Measurements from ENCODE around the gene NFE2L1.

NFE2L1 gene

DNA sequence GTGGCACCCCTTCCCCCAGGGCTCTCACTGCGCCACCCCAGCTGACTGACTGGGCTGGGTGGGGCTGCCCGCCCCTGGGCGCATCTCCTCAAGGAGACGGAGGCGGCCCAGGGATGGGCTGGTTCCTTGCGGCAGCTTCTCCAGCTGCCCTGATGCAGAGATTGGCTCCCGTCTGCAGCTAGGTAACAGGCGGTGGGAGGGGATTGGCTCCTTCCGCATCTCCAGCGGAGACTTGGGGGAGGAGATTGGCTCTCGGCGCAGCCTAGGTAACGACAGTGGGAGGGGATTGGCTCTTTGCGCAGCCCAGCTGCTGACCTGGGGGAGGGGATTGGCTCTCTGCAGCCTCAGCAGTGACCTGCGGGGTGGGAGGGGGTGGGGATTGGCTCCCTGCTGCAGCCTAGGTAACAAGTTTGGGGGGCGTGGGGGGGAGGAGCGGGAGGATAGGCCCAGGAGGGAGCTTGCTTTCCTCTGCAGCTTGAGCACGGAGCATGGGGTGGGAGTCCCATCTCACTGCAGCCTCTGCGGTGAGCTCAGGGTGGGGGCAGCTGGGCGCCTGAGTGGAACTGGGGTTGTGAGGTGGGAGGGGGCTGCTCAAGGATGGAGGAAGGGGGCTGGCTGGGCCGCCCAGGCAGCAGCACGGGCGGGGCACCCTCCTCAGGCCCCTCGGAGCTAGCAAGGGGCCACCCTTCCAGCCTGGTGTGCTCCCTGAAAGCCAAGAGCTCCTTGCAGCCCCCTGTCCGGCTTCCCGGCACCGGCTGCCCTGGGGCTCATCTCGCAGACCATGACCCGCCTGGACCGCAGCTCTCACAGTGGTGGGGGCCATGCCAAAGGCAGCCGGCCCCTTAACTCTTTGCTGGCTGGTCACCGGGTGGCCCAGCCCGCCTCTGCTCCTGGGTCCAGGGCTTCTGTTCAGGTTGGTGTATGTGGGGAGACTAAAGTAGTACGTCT lies 6.4 kb downstream of the NFE2L1 start:
- peak overlapping the region; percentile 70 for H3K18ac ChIP-seq (ENCODE audit: low read length)
- peak overlapping the region; percentile 60 for H2BK15ac ChIP-seq (ENCODE audit: low read length)
- H4K8ac ChIP-seq (ENCODE audit: low read depth, low read length): no peak overlapping the region
- peaks cover 57 to 92% of the 10 kb centered on the region in 2 donors for H3K36me3 ChIP-seq (replicated peaks in 1 of 2; ENCODE audit: control insufficient read depth in 2 of 2, insufficient read depth in 2 of 2, low read length in 2 of 2)
- WGBS, 2 donors (ENCODE audit: extremely low coverage in 2 of 2, insufficient read length in 2 of 2, insufficient replicate concordance in 1 of 2): no CpG with 5 or more reads among the region's 34 CpGs
- peak overlapping the region; percentile 43 for H2BK5ac ChIP-seq (ENCODE audit: low read length)
- H2AK5ac ChIP-seq (ENCODE audit: low read depth, low read length): peak overlapping the region; percentile 32
- peak overlapping the region; percentile 39 for H3K23ac ChIP-seq (ENCODE audit: low read depth, low read length, poor library complexity)
- no peak overlapping the region for H4K91ac ChIP-seq (ENCODE audit: low read depth, low read length, poor library complexity)
- H3K4me3 ChIP-seq (ENCODE audit: low read length in 2 of 2): peak overlapping the region; percentile 34 to 80
- H3K14ac ChIP-seq (ENCODE audit: low read length): no peak overlapping the region
- no peaks in the 10 kb centered on the region for H3K27me3 ChIP-seq (ENCODE audit: control insufficient read depth in 3 of 3, insufficient read depth in 3 of 3, low read depth in 1 of 3, low read length in 3 of 3)
- no peak overlapping the region for H3K4ac ChIP-seq (ENCODE audit: low read length)
- H3K4me2 ChIP-seq (ENCODE audit: insufficient read depth, low read length, poor library complexity, severe bottlenecking): peak overlapping the region; percentile 88
- H2BK120ac ChIP-seq (ENCODE audit: low read depth, low read length): no peak overlapping the region
- H3K4me1 ChIP-seq (ENCODE audit: control insufficient read depth in 2 of 2, insufficient read depth in 1 of 2, low read depth in 1 of 2, low read length in 2 of 2): peaks cover 26 to 50% of the 10 kb centered on the region in 2 donors
- H3K79me1 ChIP-seq (ENCODE audit: low read depth, low read length): peaks cover 14% of the 10 kb centered on the region
- no peak overlapping the region for H2AFZ ChIP-seq (ENCODE audit: low read length)
- H3K27ac ChIP-seq (replicated peaks; ENCODE audit: low read length): peak overlapping the region; percentile 62
- H3K9me3 ChIP-seq (replicated peaks in 1 of 2; ENCODE audit: control insufficient read depth in 2 of 2, insufficient read depth in 1 of 2, low read depth in 1 of 2, low read length in 2 of 2): no peaks in the 10 kb centered on the region
- H2BK12ac ChIP-seq (ENCODE audit: low read length): no peak overlapping the region
- peak overlapping the region; percentile 81 for H3K9ac ChIP-seq (ENCODE audit: low read depth, low read length, poor library complexity)
- peak; percentile 93 for DNase-seq (ENCODE audit: low spot score)

GRCh38 chr17:48055531-48056245 lies 7.5 kb downstream of the NFE2L1 start:
- peak overlapping the region; percentile 88 for H3K4me2 ChIP-seq (ENCODE audit: insufficient read depth, low read length, poor library complexity, severe bottlenecking)
- peak overlapping the region; percentile 34 to 80 for H3K4me3 ChIP-seq (ENCODE audit: low read length in 2 of 2)
- no CpG with 5 or more reads among the region's 5 CpGs for WGBS, 2 donors (ENCODE audit: extremely low coverage in 2 of 2, insufficient read length in 2 of 2, insufficient replicate concordance in 1 of 2)
- H2BK15ac ChIP-seq (ENCODE audit: low read length): no peak overlapping the region
- no peak overlapping the region for H4K8ac ChIP-seq (ENCODE audit: low read depth, low read length)
- peaks cover 63 to 94% of the 10 kb centered on the region in 2 donors for H3K36me3 ChIP-seq (replicated peaks in 1 of 2; ENCODE audit: control insufficient read depth in 2 of 2, insufficient read depth in 2 of 2, low read length in 2 of 2)
- H3K9ac ChIP-seq (ENCODE audit: low read depth, low read length, poor library complexity): peak overlapping the region; percentile 50
- H3K79me1 ChIP-seq (ENCODE audit: low read depth, low read length): peaks cover 12% of the 10 kb centered on the region
- H3K14ac ChIP-seq (ENCODE audit: low read length): no peak overlapping the region
- H3K27me3 ChIP-seq (ENCODE audit: control insufficient read depth in 3 of 3, insufficient read depth in 3 of 3, low read depth in 1 of 3, low read length in 3 of 3): no peaks in the 10 kb centered on the region
- no peak for DNase-seq (ENCODE audit: low spot score)
- H2AK5ac ChIP-seq (ENCODE audit: low read depth, low read length): no peak overlapping the region
- peak overlapping the region; percentile 34 for H2BK120ac ChIP-seq (ENCODE audit: low read depth, low read length)
- H3K23ac ChIP-seq (ENCODE audit: low read depth, low read length, poor library complexity): no peak overlapping the region
- peaks cover 26 to 46% of the 10 kb centered on the region in 2 donors for H3K4me1 ChIP-seq (ENCODE audit: control insufficient read depth in 2 of 2, insufficient read depth in 1 of 2, low read depth in 1 of 2, low read length in 2 of 2)
- H3K18ac ChIP-seq (ENCODE audit: low read length): peak overlapping the region; percentile 53
- H3K9me3 ChIP-seq (replicated peaks in 1 of 2; ENCODE audit: control insufficient read depth in 2 of 2, insufficient read depth in 1 of 2, low read depth in 1 of 2, low read length in 2 of 2): no peaks in the 10 kb centered on the region
- peak overlapping the region; percentile 54 for H3K27ac ChIP-seq (replicated peaks; ENCODE audit: low read length)
- H2AFZ ChIP-seq (ENCODE audit: low read length): no peak overlapping the region
- H2BK5ac ChIP-seq (ENCODE audit: low read length): peak overlapping the region; percentile 43
- H4K91ac ChIP-seq (ENCODE audit: low read depth, low read length, poor library complexity): no peak overlapping the region
- H2BK12ac ChIP-seq (ENCODE audit: low read length): peak overlapping the region; percentile 63
- H3K4ac ChIP-seq (ENCODE audit: low read length): no peak overlapping the region

DNA sequence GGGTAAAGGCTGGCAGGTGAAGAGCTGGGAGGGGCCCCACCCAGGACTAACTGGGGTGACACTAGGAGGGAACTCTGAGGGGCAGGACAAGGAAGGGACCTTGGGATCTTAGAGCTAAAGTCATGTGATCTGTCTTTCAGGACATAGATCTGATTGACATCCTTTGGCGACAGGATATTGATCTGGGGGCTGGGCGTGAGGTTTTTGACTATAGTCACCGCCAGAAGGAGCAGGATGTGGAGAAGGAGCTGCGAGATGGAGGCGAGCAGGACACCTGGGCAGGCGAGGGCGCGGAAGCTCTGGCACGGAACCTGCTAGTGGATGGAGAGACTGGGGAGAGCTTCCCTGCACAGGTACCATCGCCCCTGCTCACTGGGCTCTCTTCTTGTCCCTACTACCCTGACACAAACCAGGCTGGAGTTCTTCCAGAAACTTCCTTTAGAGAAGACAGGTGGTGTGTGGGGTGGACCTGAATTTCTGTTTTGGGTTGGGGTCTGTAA lies 8.1 kb downstream of the NFE2L1 start:
- H3K27ac ChIP-seq (replicated peaks; ENCODE audit: low read length): no peak overlapping the region
- H3K9me3 ChIP-seq (replicated peaks in 1 of 2; ENCODE audit: control insufficient read depth in 2 of 2, insufficient read depth in 1 of 2, low read depth in 1 of 2, low read length in 2 of 2): no peaks in the 10 kb centered on the region
- H4K8ac ChIP-seq (ENCODE audit: low read depth, low read length): no peak overlapping the region
- H3K23ac ChIP-seq (ENCODE audit: low read depth, low read length, poor library complexity): no peak overlapping the region
- no peak overlapping the region for H3K4me2 ChIP-seq (ENCODE audit: insufficient read depth, low read length, poor library complexity, severe bottlenecking)
- H3K14ac ChIP-seq (ENCODE audit: low read length): no peak overlapping the region
- H3K4me3 ChIP-seq (ENCODE audit: low read length in 2 of 2): no peak overlapping the region
- no peak overlapping the region for H4K91ac ChIP-seq (ENCODE audit: low read depth, low read length, poor library complexity)
- H3K9ac ChIP-seq (ENCODE audit: low read depth, low read length, poor library complexity): no peak overlapping the region
- H3K36me3 ChIP-seq (replicated peaks in 1 of 2; ENCODE audit: control insufficient read depth in 2 of 2, insufficient read depth in 2 of 2, low read length in 2 of 2): peaks cover 59 to 92% of the 10 kb centered on the region in 2 donors
- no peak for DNase-seq (ENCODE audit: low spot score)
- H2AFZ ChIP-seq (ENCODE audit: low read length): no peak overlapping the region
- no peak overlapping the region for H2BK120ac ChIP-seq (ENCODE audit: low read depth, low read length)
- H3K4me1 ChIP-seq (ENCODE audit: control insufficient read depth in 2 of 2, insufficient read depth in 1 of 2, low read depth in 1 of 2, low read length in 2 of 2): peaks cover 24 to 40% of the 10 kb centered on the region in 2 donors
- H2AK5ac ChIP-seq (ENCODE audit: low read depth, low read length): no peak overlapping the region
- H2BK15ac ChIP-seq (ENCODE audit: low read length): no peak overlapping the region
- H3K18ac ChIP-seq (ENCODE audit: low read length): no peak overlapping the region
- H3K79me1 ChIP-seq (ENCODE audit: low read depth, low read length): peaks cover 11% of the 10 kb centered on the region
- no peak overlapping the region for H2BK5ac ChIP-seq (ENCODE audit: low read length)
- no peak overlapping the region for H3K4ac ChIP-seq (ENCODE audit: low read length)
- whole genome bisulfite sequencing, 2 donors (ENCODE audit: extremely low coverage in 2 of 2, insufficient read length in 2 of 2, insufficient replicate concordance in 1 of 2): no CpG with 5 or more reads among the region's 10 CpGs
- H3K27me3 ChIP-seq (ENCODE audit: control insufficient read depth in 3 of 3, insufficient read depth in 3 of 3, low read depth in 1 of 3, low read length in 3 of 3): no peaks in the 10 kb centered on the region
- H2BK12ac ChIP-seq (ENCODE audit: low read length): no peak overlapping the region

GRCh38 chr17:48056879-48057278 lies 8.7 kb downstream of the NFE2L1 start:
- no peak overlapping the region for H2BK12ac ChIP-seq (ENCODE audit: low read length)
- no peak overlapping the region for H2AFZ ChIP-seq (ENCODE audit: low read length)
- no peak overlapping the region for H2BK5ac ChIP-seq (ENCODE audit: low read length)
- peaks cover 58 to 92% of the 10 kb centered on the region in 2 donors for H3K36me3 ChIP-seq (replicated peaks in 1 of 2; ENCODE audit: control insufficient read depth in 2 of 2, insufficient read depth in 2 of 2, low read length in 2 of 2)
- H3K4me2 ChIP-seq (ENCODE audit: insufficient read depth, low read length, poor library complexity, severe bottlenecking): no peak overlapping the region
- peaks cover 23 to 35% of the 10 kb centered on the region in 2 donors for H3K4me1 ChIP-seq (ENCODE audit: control insufficient read depth in 2 of 2, insufficient read depth in 1 of 2, low read depth in 1 of 2, low read length in 2 of 2)
- H3K27ac ChIP-seq (replicated peaks; ENCODE audit: low read length): no peak overlapping the region
- no peaks in the 10 kb centered on the region for H3K9me3 ChIP-seq (replicated peaks in 1 of 2; ENCODE audit: control insufficient read depth in 2 of 2, insufficient read depth in 1 of 2, low read depth in 1 of 2, low read length in 2 of 2)
- no peak overlapping the region for H3K4ac ChIP-seq (ENCODE audit: low read length)
- H2BK15ac ChIP-seq (ENCODE audit: low read length): no peak overlapping the region
- DNase-seq (ENCODE audit: low spot score): no peak
- H3K79me1 ChIP-seq (ENCODE audit: low read depth, low read length): peaks cover 11% of the 10 kb centered on the region
- no peak overlapping the region for H3K14ac ChIP-seq (ENCODE audit: low read length)
- no peak overlapping the region for H4K91ac ChIP-seq (ENCODE audit: low read depth, low read length, poor library complexity)
- no CpG with 5 or more reads among the region's 2 CpGs for WGBS, 2 donors (ENCODE audit: extremely low coverage in 2 of 2, insufficient read length in 2 of 2, insufficient replicate concordance in 1 of 2)
- no peak overlapping the region for H3K23ac ChIP-seq (ENCODE audit: low read depth, low read length, poor library complexity)
- H3K18ac ChIP-seq (ENCODE audit: low read length): no peak overlapping the region
- no peak overlapping the region for H3K4me3 ChIP-seq (ENCODE audit: low read length in 2 of 2)
- no peak overlapping the region for H2BK120ac ChIP-seq (ENCODE audit: low read depth, low read length)
- no peaks in the 10 kb centered on the region for H3K27me3 ChIP-seq (ENCODE audit: control insufficient read depth in 3 of 3, insufficient read depth in 3 of 3, low read depth in 1 of 3, low read length in 3 of 3)
- no peak overlapping the region for H3K9ac ChIP-seq (ENCODE audit: low read depth, low read length, poor library complexity)
- no peak overlapping the region for H2AK5ac ChIP-seq (ENCODE audit: low read depth, low read length)
- no peak overlapping the region for H4K8ac ChIP-seq (ENCODE audit: low read depth, low read length)
